SK-N-SH (cell line): Measurements from ENCODE around the gene NDUFS3. TPM values are rescaled to one million over a fixed set of nuclear protein-coding genes. Genes with fewer than 3 reads are reported as not detected.

Experiments
- CTCF ChIA-PET: fragments of 300-600, 350-600 bp; formaldehyde crosslinking; extraction: SDS; loops from one replicate; lab custom pipeline; 2021; lab: Yijun Ruan, JAX
- POLR2A ChIA-PET: fragments of 350-600 bp; sonication (Branson Sonifier 250); formaldehyde crosslinking; extraction: SDS; loops from one replicate; lab custom pipeline; 2020; ENCODE audit warnings: antibody characterized with exemption, inconsistent platforms; lab: Yijun Ruan, JAX
- DNase-seq: peaks from one replicate; pipeline ENCODE4 v3.0.0; 2012
- H2AFZ ChIP-seq: fragments of 200-600 bp; sonication (generic); 2 replicates; pipeline ENCODE4 v1.8.1; 2016; ENCODE audit warnings: antibody characterized with exemption, mild to moderate bottlenecking, low read depth
- H3F3A ChIP-seq: fragments of 200-600 bp; sonication (generic); replicated peaks from 2 replicates; pipeline ENCODE3; 2016; ENCODE audit warnings: antibody characterized with exemption, mild to moderate bottlenecking; ENCODE audit not compliant: insufficient read depth
- H3K27ac ChIP-seq, 2 experiments: fragments of 200-500 bp in 1 of 2; fragments of 200-600 bp in 1 of 2; sonication (Bioruptor generic) in 1 of 2; sonication (generic), shearing (Covaris generic) in 1 of 2; 2 replicates each; pipeline versions ENCODE4 v1.5.1 to v1.6.1; 2014 to 2016; ENCODE audit warnings: low read depth in 2 of 2, inconsistent platforms in 1 of 2, low read length in 1 of 2, mild to moderate bottlenecking in 1 of 2, mixed read lengths in 1 of 2
- H3K27me3 ChIP-seq: fragments of 200-600 bp; sonication (generic), shearing (Covaris generic); 2 replicates; pipeline ENCODE4 v1.6.1; 2016; ENCODE audit warnings: mixed run types; ENCODE audit not compliant: insufficient read depth
- H3K36me3 ChIP-seq, 2 experiments: fragments of 200-500 bp in 1 of 2; fragments of 200-600 bp in 1 of 2; sonication (Bioruptor generic) in 1 of 2; sonication (generic) in 1 of 2; replicated peaks in 1 of 2; 2 replicates each; pipeline versions ENCODE3 to v1.5.1; 2014 to 2016; ENCODE audit warnings: low read length in 1 of 2, mild to moderate bottlenecking in 1 of 2; ENCODE audit not compliant: insufficient read depth in 2 of 2, control insufficient read depth in 1 of 2
- H3K4me1 ChIP-seq, 2 experiments: fragments of 200-500 bp in 1 of 2; fragments of 200-600 bp in 1 of 2; sonication (Bioruptor generic) in 1 of 2; sonication (generic), shearing (Covaris generic) in 1 of 2; 2 replicates each; pipeline versions ENCODE4 v1.5.1 to v1.6.1; 2014 to 2016; ENCODE audit warnings: low read depth in 1 of 2, low read length in 1 of 2, mixed run types in 1 of 2; ENCODE audit not compliant: insufficient read depth in 2 of 2, control insufficient read depth in 1 of 2
- H3K4me2 ChIP-seq: fragments of 200-600 bp; sonication (generic), shearing (Covaris generic); 2 replicates; pipeline ENCODE4 v1.6.1; 2017; ENCODE audit warnings: mixed run types
- H3K4me3 ChIP-seq, 2 experiments: fragments of 200-500 bp in 1 of 2; fragments of 200-600 bp in 1 of 2; sonication (Bioruptor generic) in 1 of 2; sonication (generic), shearing (Covaris generic) in 1 of 2; 2 replicates each; pipeline versions ENCODE4 v1.5.1 to v1.8.1; 2014 to 2016; ENCODE audit warnings: low read depth in 2 of 2, inconsistent platforms in 1 of 2, low read length in 1 of 2, mild to moderate bottlenecking in 1 of 2, mixed read lengths in 1 of 2, moderate library complexity in 1 of 2
- H3K79me2 ChIP-seq: fragments of 200-600 bp; sonication (generic); 2 replicates; pipeline ENCODE4 v1.8.1; 2017; ENCODE audit warnings: mild to moderate bottlenecking; ENCODE audit not compliant: insufficient read depth
- H3K9ac ChIP-seq: fragments of 200-600 bp; sonication (generic); 2 replicates; pipeline ENCODE4 v1.6.1; 2017; ENCODE audit warnings: mixed run types
- H3K9me2 ChIP-seq: fragments of 200-600 bp; sonication (generic); 2 replicates; pipeline ENCODE4 v1.6.1; 2017; ENCODE audit warnings: mixed run types
- H3K9me3 ChIP-seq: fragments of 200-600 bp; sonication (generic); 2 replicates; pipeline ENCODE4 v1.6.1; 2017; ENCODE audit warnings: mixed run types, mild to moderate bottlenecking, moderate library complexity
- H4K20me1 ChIP-seq: fragments of 200-600 bp; sonication (generic); 2 replicates; pipeline ENCODE4 v1.6.1; 2017; ENCODE audit warnings: mild to moderate bottlenecking, mixed run types; ENCODE audit not compliant: insufficient read depth
- CHD2 ChIP-seq: fragments of 150-350 bp; IDR thresholded peaks from 2 replicates; pipeline ENCODE4 v1.6.1; 2018; ENCODE audit warnings: low read length; ENCODE audit not compliant: partially characterized antibody
- ELF1 ChIP-seq: IDR thresholded peaks from 2 replicates; pipeline ENCODE4 v1.4.0; 2012
- EZH2phosphoT487 ChIP-seq: fragments of 200-600 bp; sonication (generic); IDR thresholded peaks from 2 replicates; pipeline ENCODE4 v1.6.1; 2017; ENCODE audit warnings: low read depth, mixed run types, mild to moderate bottlenecking, antibody characterized with exemption, moderate library complexity, borderline replicate concordance
- FOSL2 ChIP-seq: IDR thresholded peaks from 2 replicates; pipeline ENCODE4 v1.4.0; 2012; ENCODE audit warnings: low read depth, mild to moderate bottlenecking, moderate library complexity, borderline replicate concordance
- FOXM1 ChIP-seq: IDR thresholded peaks from 2 replicates; pipeline ENCODE4 v1.4.0; 2012; ENCODE audit warnings: low read depth, mild to moderate bottlenecking
- JUND ChIP-seq: IDR thresholded peaks from 2 replicates; pipeline ENCODE4 v1.4.0; 2012
- MEF2A ChIP-seq: IDR thresholded peaks from 2 replicates; pipeline ENCODE4 v1.4.0; 2012; ENCODE audit warnings: low read depth, borderline replicate concordance
- MXI1 ChIP-seq: IDR thresholded peaks from 2 replicates; pipeline ENCODE4 v1.6.1; 2012; ENCODE audit warnings: mild to moderate bottlenecking, low read depth, low read length, improper control_type of control experiment
- NFIC ChIP-seq: IDR thresholded peaks from 2 replicates; pipeline ENCODE4 v1.4.0; 2012; ENCODE audit warnings: borderline replicate concordance
- PBX3 ChIP-seq: IDR thresholded peaks from 2 replicates; pipeline ENCODE4; 2012
- RAD21 ChIP-seq: IDR thresholded peaks from 2 replicates; pipeline ENCODE4 v1.6.1; 2012; ENCODE audit warnings: mild to moderate bottlenecking, low read length
- RCOR1 ChIP-seq: fragments of 150-350 bp; IDR thresholded peaks from 2 replicates; pipeline ENCODE4 v1.6.1; 2017; ENCODE audit warnings: antibody characterized with exemption, low read length
- REST ChIP-seq: IDR thresholded peaks from 2 replicates; pipeline ENCODE4 v1.6.1; 2012; ENCODE audit warnings: mild to moderate bottlenecking, low read depth, low read length, moderate library complexity
- SMC3 ChIP-seq: IDR thresholded peaks from 2 replicates; pipeline ENCODE4 v1.6.1; 2012; ENCODE audit warnings: low read depth, low read length, improper control_type of control experiment
- TCF12 ChIP-seq: IDR thresholded peaks from 2 replicates; pipeline ENCODE4 v1.4.0; 2012
- USF1 ChIP-seq: IDR thresholded peaks from 2 replicates; pipeline ENCODE4 v1.4.0; 2012; ENCODE audit warnings: low read depth, borderline replicate concordance
- YY1 ChIP-seq: IDR thresholded peaks from 2 replicates; pipeline ENCODE4 v1.4.0; 2012; ENCODE audit warnings: low read depth, mild to moderate bottlenecking
- ZBTB33 ChIP-seq: IDR thresholded peaks from 2 replicates; pipeline ENCODE4 v1.4.0; 2012; ENCODE audit warnings: low read depth, borderline replicate concordance
- WGBS: methylation state at CpG from one replicate; pipeline ENCODE4 v1.1.6; 2017; ENCODE audit warnings: low lambda C conversion rate; 5-methylcytosine and 5-hydroxymethylcytosine counted together
- polyA plus RNA-seq, 3 experiments: library from polyadenylated mRNA; depleted of rRNA; stranded (reverse); fragments of >200 nt; gene quantifications; 2 replicates each; pipeline ENCODE4 v1.2.3, GENCODE V29; 2012

The NDUFS3 gene
- polyA plus RNA-seq, 1 of the 3 experiments (the other 2 are of a cell fraction): 150 TPM

GRCh38 chr11:47595967-47596366 lies 17.1 kb downstream of the NDUFS3 start:
- TF ChIP-seq MEF2A (no peak), USF1 (no peak), PBX3 (no peak), TCF12 (no peak), YY1 (no peak), NFIC (no peak), EZH2phosphoT487 (no peak), SMC3 (no peak), RAD21 (no peak), CHD2 (no peak), FOXM1 (no peak)
- no peak overlapping the region for H3K27ac ChIP-seq
- WGBS: 78% methylated on average over 1 of the region's 1 CpG
- no peaks in the 10 kb centered on the region for H3K36me3 ChIP-seq
- ChIA-PET POLR2A (no interaction called here), CTCF (interaction anchor here (0.7 to 1.2 kb wide), 3 partner anchors 11 to 43 kb away, joined by 3 to 4 read pairs (median 3); partner anchors contain the start of gene CELF1)
- no peak overlapping the region for H3K4me3 ChIP-seq
- DNase-seq: no peak
- peaks cover 13% of the 10 kb centered on the region; the same call in 1 of the 2 replicates for H3K27me3 ChIP-seq
- H2AFZ ChIP-seq: no peak overlapping the region
- H3K79me2 ChIP-seq: no peaks in the 10 kb centered on the region
- H3K4me1 ChIP-seq: peaks cover 0 to 11% of the 10 kb centered on the region in 2 experiments; a peak in 1 of 4 replicates
- H3K9me2 ChIP-seq: no peaks in the 10 kb centered on the region
- no peaks in the 10 kb centered on the region for H3K9me3 ChIP-seq
- H3K9ac ChIP-seq: no peak overlapping the region
- H3K4me2 ChIP-seq: no peak overlapping the region
- H3F3A ChIP-seq: no peaks in the 10 kb centered on the region
- no peaks in the 10 kb centered on the region for H4K20me1 ChIP-seq

GRCh38 chr11:47599902-47600301 lies 21.0 kb downstream of the NDUFS3 start:
- Histone ChIP-seq H3K27ac (no peak overlapping the region), H3K36me3 (no peaks in the 10 kb centered on the region), H3K4me1 (peaks cover 0 to 2% of the 10 kb centered on the region in 2 experiments; a peak in 1 of 4 replicates), H3K9me3 (no peaks in the 10 kb centered on the region), H3K27me3 (no peaks in the 10 kb centered on the region; the same call in 1 of the 2 replicates), H3F3A (no peaks in the 10 kb centered on the region), H3K79me2 (no peaks in the 10 kb centered on the region), H3K4me2 (no peak overlapping the region), H4K20me1 (no peaks in the 10 kb centered on the region), H3K9me2 (no peaks in the 10 kb centered on the region), H3K9ac (no peak overlapping the region), H2AFZ (no peak overlapping the region), H3K4me3 (no peak overlapping the region)
- no peak for DNase-seq
- ChIA-PET POLR2A (no interaction called here), CTCF (no interaction called here)
- 88% methylated on average over 3 of the region's 4 CpGs for WGBS
- no peak for TF ChIP-seq MXI1
- no peak for TF ChIP-seq MEF2A
- no peak for TF ChIP-seq PBX3
- no peak for TF ChIP-seq RCOR1
- TF ChIP-seq FOSL2: no peak
- TF ChIP-seq JUND: no peak
- TF ChIP-seq RAD21: no peak
- TF ChIP-seq EZH2phosphoT487: no peak
- no peak for TF ChIP-seq REST
- TF ChIP-seq TCF12: no peak
- TF ChIP-seq ZBTB33: no peak
- TF ChIP-seq YY1: no peak
- no peak for TF ChIP-seq USF1
- TF ChIP-seq ELF1: no peak
